NCI-H1694 (cell line): ENCODE measurements around the gene CTDSP1.
A peak's percentile ranks its signal among the peaks of the same experiment; 100 is the strongest.

Experiments used
- DNase-seq: peaks from one replicate; lab custom pipeline; 2025; lab: John Stamatoyannopoulos, UW

CTDSP1 gene, protein sequence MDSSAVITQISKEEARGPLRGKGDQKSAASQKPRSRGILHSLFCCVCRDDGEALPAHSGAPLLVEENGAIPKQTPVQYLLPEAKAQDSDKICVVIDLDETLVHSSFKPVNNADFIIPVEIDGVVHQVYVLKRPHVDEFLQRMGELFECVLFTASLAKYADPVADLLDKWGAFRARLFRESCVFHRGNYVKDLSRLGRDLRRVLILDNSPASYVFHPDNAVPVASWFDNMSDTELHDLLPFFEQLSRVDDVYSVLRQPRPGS

GRCh38 chr2:218399391-218400166 is at the start of gene CTDSP1:
TSS of gene CTDSP1 (plus strand) at chr2:218399868. CDS start at chr2:218400091, 223 bp downstream.
- DNase-seq = peak; percentile 90

DNA sequence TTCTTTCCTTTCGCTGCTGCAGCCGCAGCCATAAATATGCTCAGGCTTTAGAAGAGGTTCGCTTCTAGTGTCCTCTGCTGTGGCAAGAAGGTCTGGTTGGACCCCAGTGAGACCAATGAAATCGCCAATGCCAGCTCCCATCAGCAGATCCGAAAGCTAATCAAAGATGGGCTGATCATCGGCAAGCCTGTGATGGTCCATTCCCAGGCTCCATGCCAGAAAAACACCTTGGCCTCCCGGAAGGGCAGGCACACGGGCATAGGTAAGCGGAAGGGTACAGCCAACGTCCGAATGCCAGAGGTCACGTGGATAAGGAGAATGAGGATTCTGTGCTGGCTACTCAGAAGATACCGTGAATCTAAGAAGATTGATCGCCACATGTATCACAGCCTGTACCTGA is 45.6 kb upstream of the CTDSP1 start:
- no peak for DNase-seq

DNA sequence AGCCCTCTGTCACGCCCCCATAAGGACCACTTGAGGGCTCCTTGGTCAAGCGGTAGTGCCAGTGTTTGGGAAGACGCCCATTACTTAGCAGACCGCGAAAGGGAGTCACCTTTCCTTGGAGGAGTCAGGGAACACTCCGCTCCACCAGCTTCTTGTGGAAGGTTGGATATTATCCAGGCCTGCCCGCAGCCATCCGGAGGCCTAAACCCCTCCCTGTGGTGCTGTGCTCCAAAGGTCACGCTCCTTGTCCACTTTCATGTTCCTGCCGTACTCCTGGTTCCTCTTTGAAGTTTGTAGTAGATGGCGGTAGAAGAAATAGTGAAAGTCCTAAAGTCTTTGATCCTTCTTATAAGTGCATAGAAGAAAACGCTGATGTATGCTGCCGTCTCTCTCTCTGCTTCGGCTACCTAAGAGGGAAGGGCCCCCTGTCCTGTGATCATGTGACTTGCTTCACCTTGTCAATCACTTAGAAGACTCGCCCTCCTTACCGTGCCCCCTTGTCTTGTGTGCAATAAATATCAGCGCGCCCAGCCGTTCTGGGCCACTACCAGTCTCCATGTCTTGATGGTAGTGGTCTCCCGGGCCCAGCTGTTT is 44.7 kb upstream of the CTDSP1 start:
- DNase-seq = no peak

GRCh38 chr2:218357236-218358177 is 42.2 kb upstream of the CTDSP1 start:
- no peak for DNase-seq

GRCh38 chr2:218360453-218360852 is 39.2 kb upstream of the CTDSP1 start:
- no peak for DNase-seq

GRCh38 chr2:218362606-218363005 is 37.1 kb upstream of the CTDSP1 start:
- no peak for DNase-seq

DNA sequence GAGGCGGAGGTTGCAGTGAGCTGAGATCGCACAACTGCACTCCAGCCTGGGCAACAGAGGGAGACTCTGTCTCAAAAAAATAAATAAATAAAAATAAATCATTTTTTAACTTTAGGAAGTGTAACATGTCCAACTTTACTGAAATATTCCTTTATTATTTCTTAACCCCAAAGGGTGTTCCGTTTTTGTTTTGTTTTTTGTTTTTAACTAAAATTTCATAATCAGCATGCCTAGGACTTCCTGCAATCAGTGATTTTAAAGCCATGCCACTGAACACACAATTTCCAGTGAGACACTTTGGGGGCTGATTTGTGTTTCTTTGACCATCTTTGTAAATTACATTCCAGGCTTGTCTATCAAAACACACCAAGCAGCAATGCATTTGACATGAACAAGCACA is 35.9 kb upstream of the CTDSP1 start:
- no peak for DNase-seq

DNA sequence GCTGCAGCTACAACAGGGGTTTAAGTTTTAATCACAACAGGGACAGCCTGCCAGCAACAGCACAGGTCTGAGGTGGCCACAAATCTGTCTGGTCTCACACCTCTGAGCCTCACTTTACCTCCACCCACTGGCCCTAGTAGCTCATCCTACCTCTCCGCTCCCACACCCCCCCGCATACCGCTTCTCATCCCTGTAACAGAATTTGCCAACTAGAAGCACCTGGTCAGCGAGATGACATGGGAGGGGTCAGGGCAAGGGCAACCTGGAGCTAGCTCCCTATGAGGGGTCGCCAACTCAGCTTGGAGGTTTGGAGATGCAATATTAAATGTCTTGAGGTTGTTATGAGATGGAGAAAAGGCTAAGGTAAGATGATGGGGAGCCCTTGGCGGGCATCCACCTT is 35.5 kb upstream of the CTDSP1 start:
- DNase-seq = no peak

GRCh38 chr2:218366621-218367414 is 32.9 kb upstream of the CTDSP1 start:
- no peak for DNase-seq

DNA sequence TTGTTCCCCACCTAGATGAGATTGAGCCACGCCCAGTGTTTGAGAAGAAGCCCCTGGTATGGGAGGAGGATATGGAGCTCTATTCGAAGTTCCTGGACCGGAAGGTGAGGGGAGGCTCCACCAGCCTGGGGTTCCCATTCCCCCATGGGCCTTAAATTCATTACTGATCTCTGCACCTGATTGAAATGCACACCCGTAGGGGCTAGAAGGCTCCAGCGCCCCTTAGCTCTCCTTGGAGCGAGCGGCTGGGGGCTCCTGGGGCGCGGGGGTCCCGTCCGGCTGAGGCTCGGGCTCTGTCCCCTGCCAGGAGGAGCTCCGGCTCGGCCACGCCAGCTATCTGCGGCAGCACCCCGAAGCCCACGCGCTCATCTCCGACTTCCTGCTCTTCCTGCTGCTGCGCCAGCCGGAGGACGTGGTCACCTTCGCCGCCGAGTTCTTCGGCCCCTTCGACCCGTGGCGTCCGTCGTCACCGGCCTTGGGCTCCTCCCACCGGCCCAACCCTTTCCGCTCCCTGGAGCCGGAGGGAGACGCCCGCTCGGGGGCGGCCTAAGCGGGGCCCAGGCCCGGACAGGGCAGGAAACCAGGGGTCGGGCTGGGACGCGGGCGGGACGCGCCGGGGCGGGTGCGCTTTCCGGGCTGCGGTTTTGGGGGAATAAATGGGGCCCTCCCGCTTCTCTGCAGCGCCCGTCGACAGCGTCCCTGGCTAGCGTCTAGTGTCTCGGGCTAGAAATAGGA is 32.1 kb upstream of the CTDSP1 start:
- DNase-seq = no peak

- no peak for DNase-seq
Measured at GRCh38 chr2:218368150-218368528, 31.5 kb upstream of the CTDSP1 start.

DNA sequence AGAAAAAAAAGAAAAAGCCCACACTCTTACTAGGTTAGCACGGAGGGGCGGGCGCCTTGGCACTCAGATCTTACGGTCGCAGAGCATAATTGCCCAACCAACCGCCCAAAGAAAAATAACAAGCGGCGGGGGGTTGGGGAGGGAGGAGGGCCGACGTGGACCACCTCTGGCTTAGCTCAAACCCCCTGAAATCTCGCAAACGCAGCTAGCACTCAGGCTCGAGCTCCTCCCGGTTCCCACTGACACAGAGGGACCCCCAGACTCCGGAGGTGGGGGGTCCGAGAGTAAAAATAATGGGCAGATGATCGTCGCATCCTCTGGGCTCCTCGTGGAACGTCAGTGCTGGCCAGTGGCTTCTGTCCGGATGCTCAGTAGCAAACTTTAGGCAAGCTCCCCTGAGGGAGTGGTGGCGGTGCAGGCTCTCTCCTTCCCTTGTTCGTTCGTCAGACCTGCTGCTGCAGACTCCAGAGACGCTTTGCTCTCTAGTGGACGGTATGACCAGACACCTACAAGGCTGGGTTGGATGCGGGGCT is 31.0 kb upstream of the CTDSP1 start:
- DNase-seq = no peak

- DNase-seq = no peak
Measured at GRCh38 chr2:218369330-218369729, 30.3 kb upstream of the CTDSP1 start.

DNA sequence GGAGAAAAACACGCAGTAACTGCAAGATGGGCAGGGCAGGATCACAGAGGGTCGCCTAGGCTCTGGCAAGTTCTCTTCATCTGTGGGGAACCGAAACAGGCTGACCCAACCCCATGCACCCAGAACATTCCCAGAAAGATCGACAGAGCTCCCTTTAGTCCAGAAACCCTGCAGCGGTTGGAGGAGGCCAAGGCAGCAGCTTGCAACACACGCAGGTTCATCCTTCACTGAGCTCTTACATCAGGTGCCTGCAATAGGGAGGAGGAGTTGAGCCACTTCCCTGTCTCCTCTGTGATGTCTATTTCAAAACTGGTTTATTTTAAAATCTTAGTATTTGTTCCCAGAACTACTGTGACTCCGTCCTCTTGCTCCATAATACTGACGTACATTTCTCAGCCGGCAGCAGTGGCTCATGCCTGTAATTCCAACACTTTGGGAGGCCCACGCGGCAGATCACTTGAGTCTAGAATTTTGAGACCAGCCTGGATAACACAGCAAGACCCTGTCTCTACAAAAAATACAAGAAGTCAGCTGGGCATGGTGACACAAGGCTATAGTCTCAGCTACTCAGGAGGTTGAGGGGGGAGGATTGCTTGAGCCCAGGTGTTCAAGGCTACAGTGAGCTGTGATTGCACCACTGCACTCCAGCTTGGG is 29.1 kb upstream of the CTDSP1 start:
- DNase-seq = no peak

GRCh38 chr2:218371983-218372350 is 27.7 kb upstream of the CTDSP1 start:
- no peak for DNase-seq

GRCh38 chr2:218374795-218375194 is 24.9 kb upstream of the CTDSP1 start:
- no peak for DNase-seq

GRCh38 chr2:218375212-218375611 is 24.5 kb upstream of the CTDSP1 start:
- no peak for DNase-seq

GRCh38 chr2:218378053-218378452 is 21.6 kb upstream of the CTDSP1 start:
- DNase-seq = no peak

DNA sequence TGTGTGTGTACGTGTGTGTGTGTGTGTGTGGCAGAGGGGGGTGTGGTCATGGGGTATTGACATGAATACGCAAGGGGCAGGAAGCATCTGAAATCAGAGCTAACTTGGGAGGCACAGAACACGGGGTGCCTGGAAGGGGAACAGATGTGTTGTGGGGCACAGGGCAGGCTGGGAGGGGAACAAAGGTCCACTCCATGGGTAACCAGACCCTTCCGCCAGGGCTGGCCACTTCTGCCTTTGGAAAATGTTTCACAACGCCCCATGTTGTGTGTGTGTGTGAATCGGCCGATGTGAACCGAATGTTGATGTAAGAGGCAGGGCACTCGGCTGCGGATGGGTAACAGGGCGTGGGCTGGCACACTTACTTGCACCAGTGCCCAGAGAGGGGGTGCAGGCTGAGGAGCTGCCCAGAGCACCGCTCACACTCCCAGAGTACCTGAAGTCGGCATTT is 17.7 kb upstream of the CTDSP1 start, which contains the start of gene SLC11A1:
Gene SLC11A1 (plus strand): TSS at position 358 of the 451 bp plus-strand sequence. CDS start 96 bp downstream, outside the sequence.
- DNase-seq = no peak

DNA sequence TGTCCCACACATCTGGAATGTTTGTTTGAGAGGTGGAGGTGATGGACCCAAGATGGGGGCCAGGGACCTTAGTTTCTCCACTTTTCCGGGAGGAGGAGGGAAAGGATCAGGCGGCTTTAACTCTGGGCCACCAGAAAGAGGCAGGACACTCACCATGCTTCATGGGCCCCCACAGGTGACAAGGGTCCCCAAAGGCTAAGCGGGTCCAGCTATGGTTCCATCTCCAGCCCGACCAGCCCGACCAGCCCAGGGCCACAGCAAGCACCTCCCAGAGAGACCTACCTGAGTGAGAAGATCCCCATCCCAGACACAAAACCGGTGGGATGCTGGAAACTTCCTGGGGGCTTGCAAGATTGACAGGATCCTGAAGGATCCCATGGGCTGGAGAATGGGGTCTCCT is 16.9 kb upstream of the CTDSP1 start:
- DNase-seq = no peak
